ENCODE data around the gene SMC1B.
"Not testable (repeated sequence)": the region's sequence is repeated elsewhere in the genome, so short reads cannot be mapped to it uniquely, and the experiment has no call there.

The SMC1B gene

GRCh38 chr22:45295492-45295891, 117.9 kb downstream of the SMC1B start:
- DNase-seq = no peak

- not testable (repeated sequence) for DNase-seq
These were observed 118.4 kb downstream of the SMC1B start for GRCh38 chr22:45295004-45295403.
